ENCODE data around the gene SCAMP2.

Gene SCAMP2

GRCh38 chr15:74799255-74799855 is 73.8 kb downstream of the SCAMP2 start:
- DNase-seq (ENCODE audit: extremely low read depth in 1 of 2, low read depth in 1 of 2) = no peak

GRCh38 chr15:74798388-74799254 is 74.5 kb downstream of the SCAMP2 start:
- no peak for DNase-seq (ENCODE audit: extremely low read depth in 1 of 2, low read depth in 1 of 2)

GRCh38 chr15:74795966-74796625 is 77.1 kb downstream of the SCAMP2 start:
- no peak for DNase-seq (ENCODE audit: extremely low read depth in 1 of 2, low read depth in 1 of 2)

GRCh38 chr15:74794970-74795349 is 78.2 kb downstream of the SCAMP2 start:
- DNase-seq (ENCODE audit: extremely low read depth in 1 of 2, low read depth in 1 of 2) = no peak

DNA sequence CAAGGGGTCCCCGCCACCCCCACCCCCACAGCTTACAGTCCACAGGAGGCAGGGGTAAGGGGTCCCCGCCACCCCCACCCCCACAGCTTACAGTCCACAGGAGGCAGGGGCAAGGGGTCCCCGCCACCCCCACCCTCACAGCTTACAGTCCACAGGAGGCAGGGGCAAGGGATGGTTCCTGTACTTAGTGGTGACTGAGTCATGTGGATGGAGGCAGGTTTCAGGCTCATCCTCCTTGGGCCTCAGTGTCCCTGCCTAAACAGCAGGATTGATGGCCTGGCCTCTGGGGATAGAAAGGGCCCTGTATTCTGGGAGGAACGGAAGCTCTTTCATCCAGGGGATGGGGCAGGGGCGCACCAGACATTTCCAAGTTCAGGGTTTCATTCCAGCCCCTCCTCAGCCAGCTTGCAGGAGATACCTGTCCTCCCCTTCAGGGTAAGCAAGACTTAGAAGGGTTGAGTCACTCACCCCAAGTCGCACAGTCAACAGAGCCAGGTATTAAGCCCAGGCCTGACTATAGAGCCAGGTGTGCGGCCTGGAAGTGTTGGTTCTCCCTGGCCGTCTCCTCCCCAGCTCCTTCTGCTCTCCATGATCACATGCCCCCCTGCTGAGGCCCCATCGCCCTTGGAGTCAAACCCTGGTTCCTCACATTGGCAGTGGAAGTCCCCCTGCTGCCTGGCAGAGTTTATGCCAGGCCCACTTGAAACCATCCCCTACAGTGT is 78.8 kb downstream of the SCAMP2 start:
- DNase-seq (ENCODE audit: extremely low read depth in 1 of 2, low read depth in 1 of 2) = no peak
